Heart right ventricle (tissue), 16 donors: ENCODE measurements around the gene NFIB. TPM values are rescaled to one million over a fixed set of nuclear protein-coding genes. Genes with fewer than 3 reads are reported as not detected.

Experiments
- ATAC-seq, 8 donors: fragments of 200-7000 bp; cut with Tn5 transposase; one replicate each; pipeline ENCODE4 v1.9.1; 2020; ENCODE audit warnings: mild to moderate bottlenecking in 8 of 8, moderate library complexity in 8 of 8, moderate number of reproducible peaks in 1 of 8
- DNase-seq, 2 donors: peaks; one replicate each; pipeline ENCODE4 v3.0.0-alpha.2; 2020
- H3K27ac ChIP-seq, 10 donors: fragments of 200-600 bp; sonication (generic) in 2 of 10; one replicate each; pipeline versions ENCODE4 v1.5.0 to v1.8.0; 2020 to 2022; ENCODE audit warnings: mild to moderate bottlenecking in 3 of 10
- H3K27me3 ChIP-seq, 7 donors: fragments of 200-600 bp; one replicate each; pipeline ENCODE4 v1.8.0; 2021 to 2022; ENCODE audit warnings: mild to moderate bottlenecking in 2 of 7
- H3K36me3 ChIP-seq, 9 donors: fragments of 200-600 bp; sonication (generic) in 1 of 9; one replicate each; pipeline versions ENCODE4 v1.5.0 to v1.8.0; 2020 to 2022; ENCODE audit warnings: mild to moderate bottlenecking in 2 of 9
- H3K4me1 ChIP-seq, 9 donors: fragments of 200-600 bp; sonication (generic) in 1 of 9; one replicate each; pipeline versions ENCODE4 v1.5.0 to v1.8.0; 2020 to 2022; ENCODE audit warnings: mild to moderate bottlenecking in 4 of 9
- H3K4me3 ChIP-seq, 10 donors: fragments of 200-600 bp; sonication (generic) in 2 of 10; one replicate each; pipeline versions ENCODE4 v1.5.0 to v1.8.0; 2020 to 2022; ENCODE audit warnings: mild to moderate bottlenecking in 7 of 10, moderate library complexity in 2 of 10
- H3K9me3 ChIP-seq, 11 donors: fragments of 200-600 bp in 10 of 11; sonication (generic) in 2 of 11; one replicate each; pipeline versions ENCODE4 v1.5.0 to v1.8.0; 2013 to 2022; ENCODE audit warnings: mild to moderate bottlenecking in 2 of 11, control low read depth in 1 of 11, moderate library complexity in 1 of 11
- WGBS, 2 donors: extraction: QIAGEN DNeasy Blood & Tissue Kit; methylation state at CpG; one replicate each; pipeline ENCODE4 v1.1.7; 2013; ENCODE audit warnings: inconsistent platforms in 1 of 2; 5-methylcytosine and 5-hydroxymethylcytosine counted together
- intact Hi-C, 10 donors: fragments of 100-400 bp; cut with DNase I; formaldehyde crosslinking; loops; one replicate each; pipeline versions ENCODE4 v1.11.1 to v1.14.2; 2022
- polyA plus RNA-seq, 2 donors: library from polyadenylated mRNA; stranded (reverse); fragments of 200-250 nt; gene quantifications; one replicate each; pipeline ENCODE4 v1.2.3, GENCODE V29; 2013
- total RNA-seq, 10 donors: library from RNA; stranded (reverse); fragmentation: NEBNext Ultra II Directional in 3 of 10; extraction: Animal tissue kit (Norgen Biotek cat#: 25700) in 3 of 10; gene quantifications; one replicate each; pipeline versions ENCODE4 v1.2.1 to v1.2.4, GENCODE V29; 2021 to 2023
- TF ChIP-seq, protein P1 (sequence below), 9 donors: fragments of 200-600 bp; sonication (generic) in 2 of 9; IDR thresholded peaks; one replicate each; pipeline versions ENCODE4 v1.5.0 to v1.8.0; 2021 to 2022; ENCODE audit warnings: antibody characterized with exemption in 9 of 9, mild to moderate bottlenecking in 5 of 9, moderate library complexity in 1 of 9
- donor health status: Arrhythmogenic right ventricular cardiomyopathy.
- donor health status: ischemic (EF 13 %, LVEDD 7.1; RV severe dilation, severe dysfunction).
- donor health status: healthy with polysubstance abuse.
- donor health status: DM: no; HTN: yes; CAD: no.
- donor health status: DM: no; HTN: no; CAD: no.
- donor health status: ischemic (EF 25% LVEDD 6.9; RV normal size, moderate dysfunction).
- donor health status: ischemic (EF 25% LVEDD 5.7; RV mildly dilated, moderate dysfunction).
- donor health status: healthy.
- donor health status: DM: yes; HTN: yes; CAD: no.
- donor health status: Ischemic cardiomyopathy.
- donor health status: ischemic (EF 35%, LVEDD 5.7; RV mildly dilated, moderate dysfunction).
- donor health status: nonischemic (EF 11% LVEDD 7.7; RV severe dilation, severe dysfunction).
- donor health status: DM: yes; HTN: yes; CAD: no.
- donor health status: PGD.
- donor health status: ischemic (EF 29% LVEDD 5.4; RV normal size, mild dysfunction).
- donor health status: nonischemic (EF 23%, LVEDD 6.1; RV moderate dilation, normal function).

NFIB gene
- total and polyA plus RNA-seq, 12 donors: 16.7 to 145 (median 124) TPM

DNA sequence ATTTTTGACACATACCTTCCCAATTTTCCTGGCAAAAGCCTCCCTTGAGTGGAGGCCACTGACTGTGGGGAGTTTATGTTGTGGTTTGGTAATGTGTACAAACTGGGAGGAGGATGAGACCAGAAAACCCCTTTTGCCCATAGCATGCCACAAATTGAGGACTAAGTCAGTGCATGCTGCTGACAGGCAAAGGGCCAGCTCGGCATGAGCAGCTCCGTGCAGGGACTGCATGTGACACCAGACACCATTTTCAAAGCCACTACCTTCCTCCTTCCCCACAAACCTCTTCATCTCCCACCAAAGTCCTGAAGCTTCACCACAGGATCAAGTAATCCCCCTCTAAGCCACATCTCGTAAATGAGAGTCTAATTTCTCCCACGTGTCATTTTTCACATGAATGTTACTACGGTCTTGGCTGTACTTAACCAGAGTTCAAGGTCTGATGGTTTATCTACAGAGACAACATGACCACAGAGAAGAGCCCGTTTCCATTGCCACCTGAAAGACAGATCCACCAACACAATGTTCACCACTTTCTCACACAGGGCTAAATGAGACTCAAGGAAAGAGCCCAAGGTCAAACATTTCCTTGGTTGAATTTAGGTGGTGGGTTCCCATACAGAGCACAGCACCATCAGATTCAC is 106.5 kb downstream of the NFIB start:
- WGBS, 2 donors: 62 to 64% methylated on average over 6 of the region's 6 CpGs
- H3K9me3 ChIP-seq: no peaks in the 10 kb centered on the region
- ATAC-seq (peak in 1 of 8 donors; percentile 34), DNase-seq (no peak)
- no peak overlapping the region for H3K4me3 ChIP-seq
- H3K27ac ChIP-seq: peak overlapping the region in 2 of 10 donors; percentile 12 to 27
- no peaks in the 10 kb centered on the region for H3K27me3 ChIP-seq
- intact Hi-C loops: loop anchor here in 1 of 10 donors (5.0 kb wide), 1 partner anchor 100 kb away; no protein-coding TSS in a partner anchor
- TF ChIP-seq, protein P1, sequence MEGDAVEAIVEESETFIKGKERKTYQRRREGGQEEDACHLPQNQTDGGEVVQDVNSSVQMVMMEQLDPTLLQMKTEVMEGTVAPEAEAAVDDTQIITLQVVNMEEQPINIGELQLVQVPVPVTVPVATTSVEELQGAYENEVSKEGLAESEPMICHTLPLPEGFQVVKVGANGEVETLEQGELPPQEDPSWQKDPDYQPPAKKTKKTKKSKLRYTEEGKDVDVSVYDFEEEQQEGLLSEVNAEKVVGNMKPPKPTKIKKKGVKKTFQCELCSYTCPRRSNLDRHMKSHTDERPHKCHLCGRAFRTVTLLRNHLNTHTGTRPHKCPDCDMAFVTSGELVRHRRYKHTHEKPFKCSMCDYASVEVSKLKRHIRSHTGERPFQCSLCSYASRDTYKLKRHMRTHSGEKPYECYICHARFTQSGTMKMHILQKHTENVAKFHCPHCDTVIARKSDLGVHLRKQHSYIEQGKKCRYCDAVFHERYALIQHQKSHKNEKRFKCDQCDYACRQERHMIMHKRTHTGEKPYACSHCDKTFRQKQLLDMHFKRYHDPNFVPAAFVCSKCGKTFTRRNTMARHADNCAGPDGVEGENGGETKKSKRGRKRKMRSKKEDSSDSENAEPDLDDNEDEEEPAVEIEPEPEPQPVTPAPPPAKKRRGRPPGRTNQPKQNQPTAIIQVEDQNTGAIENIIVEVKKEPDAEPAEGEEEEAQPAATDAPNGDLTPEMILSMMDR (IDR thresholded peaks at IDR 0.05): no peak
- H3K36me3 ChIP-seq: no peaks in the 10 kb centered on the region
- peaks cover 5 to 93% (median 73%) of the 10 kb centered on the region in 9 donors for H3K4me1 ChIP-seq

DNA sequence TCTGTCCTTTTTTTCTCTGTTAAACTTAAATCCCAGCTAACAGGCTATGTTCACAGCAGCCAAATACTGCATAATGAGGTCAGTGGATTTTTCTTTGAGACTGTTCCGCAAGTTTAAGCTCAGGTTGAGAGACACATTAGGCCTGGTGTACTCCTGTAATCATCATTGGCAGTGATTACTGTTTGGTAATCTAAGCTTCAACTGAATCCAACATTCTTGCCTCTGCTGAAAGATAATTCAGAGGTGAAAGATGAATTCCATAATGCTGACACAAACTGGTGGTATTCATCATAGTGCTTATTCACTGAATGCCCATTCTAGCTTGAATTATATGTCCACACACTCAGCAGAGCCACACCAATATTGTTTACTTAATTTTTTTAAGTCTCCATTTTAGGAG is 108.5 kb downstream of the NFIB start:
- no peaks in the 10 kb centered on the region for H3K36me3 ChIP-seq
- WGBS, 2 donors: 56 to 57% methylated on average over 1 of the region's 1 CpG
- intact Hi-C loops: loop anchor here in 2 of 10 donors (2.0 to 5.0 kb wide), 2 partner anchors 102 to 107 kb away; no protein-coding TSS in a partner anchor
- H3K4me1 ChIP-seq: peaks cover 5 to 93% (median 64%) of the 10 kb centered on the region in 9 donors
- no peak overlapping the region for H3K4me3 ChIP-seq
- TF ChIP-seq, protein P1 (IDR thresholded peaks at IDR 0.05): no peak
- no peaks in the 10 kb centered on the region for H3K27me3 ChIP-seq
- ATAC-seq: peak in 5 of 8 donors; percentile 41 to 72 (median 45)
- no peaks in the 10 kb centered on the region for H3K9me3 ChIP-seq
- DNase-seq: no peak
- peak overlapping the region in 8 of 10 donors; percentile 48 to 84 (median 70) for H3K27ac ChIP-seq

DNA sequence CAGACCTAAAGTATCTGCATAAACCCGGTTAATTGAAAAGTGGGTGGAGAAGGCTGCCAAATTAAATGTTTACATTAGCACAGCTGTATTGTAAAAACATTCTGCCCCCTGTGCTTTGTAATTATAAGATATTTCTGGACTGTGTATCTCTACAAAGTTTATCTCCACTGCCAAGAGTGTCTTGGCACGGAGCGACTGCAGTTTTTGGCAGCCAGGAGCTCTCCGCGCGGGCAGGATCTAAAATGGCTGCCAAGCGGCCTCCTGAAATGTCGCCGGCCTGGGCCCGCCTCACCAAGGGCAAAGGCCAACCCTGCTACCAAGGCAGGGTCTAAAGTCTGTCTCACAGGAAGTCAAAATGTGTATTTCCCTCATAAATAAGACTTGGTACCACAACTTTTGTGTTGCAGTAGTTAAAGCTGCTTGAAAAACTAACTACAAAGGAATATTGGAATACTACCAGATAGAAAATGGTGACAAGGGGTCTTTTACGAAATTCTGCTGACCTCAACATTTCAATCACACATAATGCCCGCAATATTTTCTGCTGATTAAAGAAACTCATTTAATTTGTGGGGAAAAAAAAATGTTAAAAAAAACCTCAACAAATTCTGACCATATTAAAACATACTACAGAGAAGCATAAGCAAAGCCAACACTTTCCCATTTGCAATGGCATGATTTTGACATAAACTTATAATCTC is 110.4 kb downstream of the NFIB start:
- Histone ChIP-seq H3K9me3 (no peaks in the 10 kb centered on the region), H3K4me1 (peaks cover 6 to 93% (median 64%) of the 10 kb centered on the region in 9 donors), H3K27ac (peak overlapping the region; percentile 21 to 84 (median 76)), H3K4me3 (peak overlapping the region in 5 of 10 donors; percentile 8 to 32 (median 21)), H3K36me3 (no peaks in the 10 kb centered on the region), H3K27me3 (no peaks in the 10 kb centered on the region)
- WGBS, 2 donors: 14 to 20% methylated on average over 12 of the region's 12 CpGs
- TF ChIP-seq, protein P1 (IDR thresholded peaks at IDR 0.05): peak in 1 of 9 donors; percentile 13
- intact Hi-C loops: loop anchor here in 1 of 10 donors (2.0 kb wide), 1 partner anchor 109 kb away; no protein-coding TSS in a partner anchor
- ATAC-seq (peak; percentile 65 to 84 (median 77)), DNase-seq (peak; percentile 79)

DNA sequence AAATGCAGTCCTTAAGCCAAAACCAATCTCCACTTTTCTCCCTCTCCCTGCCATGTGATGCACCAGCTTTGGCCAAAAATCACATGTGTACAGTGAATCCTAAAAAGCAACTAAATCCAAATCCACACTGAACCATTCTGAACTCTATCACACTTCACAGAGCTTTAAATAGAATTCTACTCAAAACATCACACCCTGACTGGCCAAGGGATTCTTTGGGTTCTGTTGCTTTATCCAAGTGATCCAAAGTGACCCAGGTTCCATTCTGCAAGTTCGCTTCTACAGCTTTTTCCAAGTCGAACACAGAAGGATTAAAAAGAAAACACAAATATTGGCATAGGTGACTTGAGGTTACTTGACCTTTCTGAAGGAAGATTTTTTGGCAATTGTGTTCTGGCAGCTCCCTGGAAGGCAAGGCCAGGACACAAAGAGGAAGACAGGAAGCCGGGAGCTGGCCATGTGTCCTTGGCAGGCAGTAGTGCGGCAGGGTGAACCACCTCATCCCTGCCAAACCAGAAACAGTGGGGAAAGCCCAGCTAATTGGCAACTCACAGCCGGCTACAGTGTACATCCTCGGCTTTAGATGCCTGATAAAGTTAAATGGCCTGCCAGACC is 115.0 kb downstream of the NFIB start:
- TF ChIP-seq, protein P1 (IDR thresholded peaks at IDR 0.05): no peak
- Histone ChIP-seq H3K27me3 (no peaks in the 10 kb centered on the region), H3K36me3 (no peaks in the 10 kb centered on the region), H3K4me1 (peaks cover 8 to 100% (median 82%) of the 10 kb centered on the region in 9 donors), H3K4me3 (peak overlapping the region in 4 of 10 donors; percentile 4 to 8 (median 7)), H3K9me3 (no peaks in the 10 kb centered on the region), H3K27ac (peak overlapping the region; percentile 10 to 85 (median 71))
- intact Hi-C loops: loop anchor here in 5 of 10 donors (5.0 to 10.0 kb wide), 5 partner anchors 38 to 116 kb away; partner anchors contain the start of gene NFIB (in 2 of the 5)
- WGBS, 2 donors: 6 to 10% methylated on average over 6 of the region's 6 CpGs
- peak; percentile 72 to 91 (median 87) for ATAC-seq
- DNase-seq: peak; percentile 63 to 75
